LNCaP clone FGC (cell line): ENCODE results near the gene GP5.

ENCODE experiments used
- DNase-seq: peaks from one replicate; pipeline ENCODE4 v3.0.0-alpha.2; 2011; ENCODE audit warnings: low read depth
- H3K4me3 ChIP-seq: 2 replicates; pipeline ENCODE4 v1.5.1; 2011; ENCODE audit warnings: mild to moderate bottlenecking, low read depth, low read length, control low read depth
- TF ChIP-seq, protein P1 (sequence below): IDR thresholded peaks from 2 replicates; pipeline ENCODE4 v1.5.1; 2012; ENCODE audit warnings: mild to moderate bottlenecking; ENCODE audit not compliant: control insufficient read depth, insufficient read depth; ENCODE audit errors: extremely low read depth

GP5 gene

DNA sequence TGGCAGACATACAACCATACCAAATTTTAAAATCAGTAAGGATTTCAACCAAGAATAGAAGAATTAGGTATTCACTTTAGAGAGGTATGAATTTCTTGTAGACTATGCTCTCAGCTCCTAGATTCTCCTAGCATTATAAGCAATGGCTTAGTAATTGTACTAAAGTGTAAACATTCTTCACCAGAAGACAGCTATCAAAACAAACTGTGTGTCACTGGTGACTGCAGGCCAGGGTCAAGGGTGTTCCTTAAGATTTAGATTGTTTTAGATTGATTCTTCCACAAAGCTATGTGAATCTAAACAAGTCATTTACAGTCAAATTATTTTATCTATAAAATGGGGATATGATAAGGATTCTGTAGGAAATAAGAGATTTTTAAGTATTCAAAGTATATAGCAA, 23.1 kb upstream of the GP5 start:
- TF ChIP-seq, protein P1, sequence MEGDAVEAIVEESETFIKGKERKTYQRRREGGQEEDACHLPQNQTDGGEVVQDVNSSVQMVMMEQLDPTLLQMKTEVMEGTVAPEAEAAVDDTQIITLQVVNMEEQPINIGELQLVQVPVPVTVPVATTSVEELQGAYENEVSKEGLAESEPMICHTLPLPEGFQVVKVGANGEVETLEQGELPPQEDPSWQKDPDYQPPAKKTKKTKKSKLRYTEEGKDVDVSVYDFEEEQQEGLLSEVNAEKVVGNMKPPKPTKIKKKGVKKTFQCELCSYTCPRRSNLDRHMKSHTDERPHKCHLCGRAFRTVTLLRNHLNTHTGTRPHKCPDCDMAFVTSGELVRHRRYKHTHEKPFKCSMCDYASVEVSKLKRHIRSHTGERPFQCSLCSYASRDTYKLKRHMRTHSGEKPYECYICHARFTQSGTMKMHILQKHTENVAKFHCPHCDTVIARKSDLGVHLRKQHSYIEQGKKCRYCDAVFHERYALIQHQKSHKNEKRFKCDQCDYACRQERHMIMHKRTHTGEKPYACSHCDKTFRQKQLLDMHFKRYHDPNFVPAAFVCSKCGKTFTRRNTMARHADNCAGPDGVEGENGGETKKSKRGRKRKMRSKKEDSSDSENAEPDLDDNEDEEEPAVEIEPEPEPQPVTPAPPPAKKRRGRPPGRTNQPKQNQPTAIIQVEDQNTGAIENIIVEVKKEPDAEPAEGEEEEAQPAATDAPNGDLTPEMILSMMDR = no peak
- DNase-seq = no peak
- no peak overlapping the region for H3K4me3 ChIP-seq

- no peak overlapping the region for H3K4me3 ChIP-seq
- TF ChIP-seq, protein P1 = no peak
- DNase-seq = no peak
These were observed 19.6 kb upstream of the GP5 start for GRCh38 chr3:194418671-194419070.

DNA sequence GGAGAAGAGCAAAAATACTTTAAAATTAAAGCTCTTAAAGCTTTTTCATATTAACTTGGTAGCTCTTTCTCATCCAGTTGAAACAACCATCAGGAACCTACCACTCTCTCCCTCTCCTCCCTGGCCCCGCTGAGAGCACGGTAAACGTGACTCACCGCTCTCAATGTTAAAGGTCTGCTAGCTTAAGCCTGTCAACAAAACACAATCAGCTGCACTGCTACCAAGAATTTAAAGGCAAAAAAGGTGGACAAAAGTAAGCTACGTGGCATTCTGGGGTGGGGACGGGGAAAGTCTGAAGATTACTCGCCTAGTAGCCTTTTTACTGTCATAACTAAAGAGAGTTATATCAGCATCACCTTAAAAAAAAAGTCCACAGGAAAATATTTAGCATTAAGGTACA, 8.4 kb upstream of the GP5 start:
- no peak for DNase-seq
- TF ChIP-seq, protein P1 = no peak

GRCh38 chr3:194405766-194406165, 6.7 kb upstream of the GP5 start:
- TF ChIP-seq, protein P1 = no peak
- no peak for DNase-seq
- H3K4me3 ChIP-seq = no peak overlapping the region

More for the DNA sequence above, 8.4 kb upstream of the GP5 start:
- no peak overlapping the region for H3K4me3 ChIP-seq

- peak; percentile 26 for DNase-seq
- H3K4me3 ChIP-seq = no peak overlapping the region
- TF ChIP-seq, protein P1 = peak; percentile 58
These were observed 5.5 kb upstream of the GP5 start for GRCh38 chr3:194404365-194405140.

GRCh38 chr3:194401868-194402329, 2.8 kb upstream of the GP5 start:
- DNase-seq = no peak
- TF ChIP-seq, protein P1 = no peak
- H3K4me3 ChIP-seq = no peak overlapping the region

DNA sequence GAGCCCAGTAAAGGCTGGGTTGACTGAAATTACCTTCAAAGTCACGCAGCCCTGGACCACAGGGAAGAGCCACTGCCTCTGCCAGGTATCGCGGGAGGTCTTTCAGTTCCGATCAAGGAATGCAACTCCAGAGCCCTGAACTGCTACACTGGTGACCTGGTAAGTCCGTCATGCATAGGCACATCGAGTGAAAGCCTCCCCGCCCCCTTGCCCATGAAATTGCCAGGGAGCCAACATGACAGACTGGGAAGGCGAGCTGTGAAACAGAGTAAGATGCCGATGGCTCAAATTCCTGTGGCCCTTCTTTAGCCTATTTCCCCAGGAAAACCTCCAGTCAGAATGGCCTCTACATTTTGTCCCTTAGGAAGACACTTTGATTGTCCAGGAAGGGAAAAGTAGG, 2.3 kb upstream of the GP5 start:
- no peak overlapping the region for H3K4me3 ChIP-seq
- TF ChIP-seq, protein P1 = no peak
- DNase-seq = no peak
